Activated CD8-positive, alpha-beta memory T cell treated with anti-CD3 and anti-CD28 coated beads for 1 hour (primary cell): Measurements from ENCODE around the gene FLT3LG.
"Not testable (repeated sequence)": the region's sequence is repeated elsewhere in the genome, so short reads cannot be mapped to it uniquely, and the experiment has no call there.

ENCODE experiments used
- DNase-seq, 2 donors: peaks; one replicate each; pipeline ENCODE4 v3.0.0-alpha.2; 2020; ENCODE audit warnings: low read depth in 1 of 2; ENCODE audit errors: extremely low read depth in 1 of 2

Gene FLT3LG

DNA sequence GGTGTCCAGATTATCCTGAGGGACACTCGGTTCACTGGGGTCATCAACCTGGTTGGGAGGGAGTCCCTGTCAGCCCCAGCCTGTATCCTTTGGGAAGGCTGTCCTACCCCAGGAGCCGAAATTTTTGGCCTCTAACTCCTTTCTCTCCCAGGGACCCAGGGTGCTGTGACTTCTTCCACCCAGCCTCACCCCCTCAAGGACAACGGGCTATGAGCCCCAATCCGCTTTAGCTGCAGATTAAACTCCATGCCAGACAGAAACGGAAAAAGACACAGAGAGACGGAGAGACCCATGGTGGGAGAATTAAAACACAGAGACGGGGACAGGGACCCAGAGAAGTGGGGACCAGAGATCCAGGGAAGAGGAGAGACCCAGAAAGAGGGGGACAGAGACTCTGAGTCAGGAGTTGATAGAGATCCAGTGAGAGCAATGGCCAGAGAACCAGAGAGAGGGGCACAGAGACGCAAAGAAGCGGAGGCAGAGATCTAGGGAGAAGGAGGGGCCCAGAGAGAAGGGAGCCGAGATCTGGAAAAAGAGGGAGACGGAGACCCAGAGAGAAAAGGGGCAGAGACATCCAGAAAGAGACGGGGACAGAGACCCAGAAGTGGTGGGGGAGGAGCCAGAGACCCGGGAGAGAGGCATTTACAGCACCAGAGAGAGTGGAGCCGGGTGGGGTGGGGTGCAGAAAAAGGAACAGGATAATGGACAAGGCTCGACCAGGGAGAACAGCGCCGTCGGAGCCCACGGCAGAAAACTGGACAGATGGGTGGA lies 33.4 kb upstream of the FLT3LG start:
- no peak for DNase-seq

DNA sequence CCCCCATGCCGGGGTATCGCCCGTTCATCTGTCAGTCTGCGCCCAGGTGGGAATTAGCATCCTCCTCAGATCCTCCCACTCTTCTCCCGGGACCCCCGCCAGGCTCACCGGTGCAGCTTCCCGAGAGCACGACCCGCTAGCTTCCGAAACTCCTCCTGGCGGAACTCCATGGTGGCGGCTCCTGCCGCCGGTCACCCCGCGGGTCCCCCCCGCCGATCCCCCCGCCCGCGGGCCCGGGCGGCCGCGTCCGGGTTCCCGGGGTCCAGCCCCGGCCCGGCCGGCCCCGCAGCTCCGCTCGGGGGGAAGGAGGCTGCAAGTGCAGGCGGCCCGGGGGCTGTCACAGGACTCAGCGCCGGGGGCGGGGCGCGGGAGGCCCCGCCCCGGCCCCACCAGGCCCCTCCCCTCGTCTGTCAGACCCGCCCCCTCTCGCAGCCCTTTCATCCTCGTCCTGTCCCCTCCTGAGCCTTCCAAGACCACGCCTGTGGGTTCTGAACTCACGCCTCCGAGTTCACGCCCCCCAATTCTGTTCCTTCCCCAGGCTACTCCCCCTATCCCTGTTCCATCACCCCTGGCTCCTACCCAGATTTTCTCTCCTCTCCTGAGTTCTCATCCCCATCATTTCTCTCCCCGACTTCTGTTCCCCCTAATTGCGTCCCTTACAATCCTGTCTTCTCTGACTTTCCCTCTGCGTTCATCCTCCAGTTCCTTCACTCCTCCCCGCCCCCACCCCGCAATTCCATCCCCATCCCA lies 32.6 kb upstream of the FLT3LG start, which contains the start of gene SLC17A7:
TSS of gene SLC17A7 (minus strand) at position 318 of the 750 bp plus-strand sequence. CDS start at position 170, 148 bp downstream.
- DNase-seq = no peak

DNA sequence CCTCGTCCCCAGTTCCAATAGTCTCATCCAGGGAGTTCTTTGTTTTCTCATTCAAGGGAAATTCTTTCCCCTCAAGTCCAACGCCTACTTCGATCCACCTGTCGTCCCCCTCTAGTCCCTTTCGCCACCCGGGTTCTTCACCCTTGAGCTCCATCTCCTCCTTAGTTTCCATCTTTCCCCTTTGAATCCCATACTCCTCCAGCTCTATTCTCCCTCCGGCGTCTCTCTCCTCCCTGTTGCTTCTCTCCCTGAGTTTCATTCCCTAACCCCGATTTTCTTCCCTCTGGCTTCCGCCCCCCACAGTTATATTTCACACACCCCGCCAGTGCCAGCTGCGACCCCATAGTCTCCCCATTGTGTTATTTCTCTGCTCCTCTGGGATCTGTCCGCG lies 32.1 kb upstream of the FLT3LG start:
- no peak for DNase-seq

DNA sequence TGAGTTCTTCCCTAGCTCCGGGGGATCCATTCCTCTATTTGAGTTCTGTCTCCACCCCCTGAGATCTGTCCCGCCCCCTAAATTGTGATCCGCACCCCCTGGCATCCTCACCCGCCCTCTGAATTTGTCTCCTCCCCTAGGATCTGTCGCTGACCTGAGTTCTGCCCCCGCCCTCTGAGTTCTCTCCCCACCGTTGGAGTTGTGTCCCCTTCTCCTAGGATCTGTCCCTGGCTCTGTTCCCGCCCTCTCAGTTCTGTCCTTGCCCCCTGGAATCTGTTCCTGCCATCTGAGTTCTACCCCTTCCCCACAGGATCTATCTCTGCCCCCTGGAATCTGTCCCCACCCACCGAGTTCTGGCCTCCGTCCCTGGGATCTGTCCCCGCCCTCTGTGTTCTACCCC lies 31.7 kb upstream of the FLT3LG start:
- DNase-seq = no peak

DNA sequence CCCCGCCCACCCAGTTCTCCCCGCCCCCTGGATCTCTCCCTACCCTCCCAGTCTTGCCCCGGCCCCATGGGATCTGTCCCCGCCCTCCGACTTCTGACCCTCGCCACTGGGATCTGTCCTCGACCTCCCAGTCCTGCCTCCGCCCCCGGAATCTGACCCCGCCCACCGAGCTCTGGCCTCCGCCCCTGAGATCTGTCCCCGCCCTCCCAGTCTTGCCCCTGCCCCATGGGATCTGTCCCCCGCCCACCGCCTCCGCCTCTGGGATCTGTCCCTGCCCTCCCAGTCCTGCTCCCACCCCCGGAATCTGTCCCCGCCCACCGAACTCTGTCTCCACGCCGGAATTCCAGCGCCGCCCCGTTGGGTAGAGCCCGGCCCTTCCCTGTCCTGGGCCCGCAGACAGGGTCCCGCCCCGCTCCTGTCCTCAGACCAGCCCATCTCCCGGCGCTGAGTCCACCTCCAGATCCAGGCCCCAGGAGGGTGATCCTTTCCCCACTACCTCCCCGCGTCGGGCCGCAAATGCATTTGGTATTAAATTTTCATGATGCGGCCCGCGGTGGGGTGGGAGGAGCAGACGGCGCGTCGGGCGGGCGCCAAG lies 31.1 kb upstream of the FLT3LG start:
- DNase-seq = no peak

DNA sequence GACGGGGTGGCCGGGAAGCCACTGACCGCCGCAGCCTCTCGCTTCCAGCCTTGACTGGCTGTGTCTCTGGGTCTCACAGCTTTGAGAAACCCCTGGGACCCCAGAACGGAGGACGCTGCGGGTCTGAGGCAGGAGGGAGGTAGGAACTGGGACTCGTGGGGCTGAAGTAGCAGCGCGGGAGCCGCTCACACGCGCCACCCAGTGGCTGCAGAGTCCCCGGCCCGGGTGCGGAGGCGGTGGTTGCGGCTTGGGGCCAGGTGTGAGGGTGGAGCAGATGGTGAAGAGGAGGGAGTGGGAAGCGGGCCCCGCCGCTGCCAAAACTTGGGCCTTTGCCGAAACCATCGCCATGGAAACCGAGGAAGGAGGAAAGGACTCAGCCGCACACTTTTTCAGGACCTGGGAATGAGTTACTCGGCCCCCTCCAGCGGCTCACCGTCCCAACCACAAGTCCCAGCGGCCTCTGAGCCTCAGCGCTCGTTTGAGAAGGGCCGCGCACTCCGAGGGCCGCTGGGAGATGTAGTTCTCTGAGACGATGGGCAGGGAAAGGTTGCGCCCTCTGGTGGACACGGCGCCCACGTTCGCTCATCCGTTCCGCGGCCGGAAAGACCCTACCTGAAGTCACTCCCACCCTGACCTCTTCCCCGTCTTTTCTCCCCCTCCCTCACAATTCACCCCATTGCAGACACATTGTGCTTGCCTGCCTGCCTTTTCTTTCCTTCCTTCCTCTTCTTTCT lies 30.5 kb upstream of the FLT3LG start:
- DNase-seq = peak; percentile 82 to 86

DNA sequence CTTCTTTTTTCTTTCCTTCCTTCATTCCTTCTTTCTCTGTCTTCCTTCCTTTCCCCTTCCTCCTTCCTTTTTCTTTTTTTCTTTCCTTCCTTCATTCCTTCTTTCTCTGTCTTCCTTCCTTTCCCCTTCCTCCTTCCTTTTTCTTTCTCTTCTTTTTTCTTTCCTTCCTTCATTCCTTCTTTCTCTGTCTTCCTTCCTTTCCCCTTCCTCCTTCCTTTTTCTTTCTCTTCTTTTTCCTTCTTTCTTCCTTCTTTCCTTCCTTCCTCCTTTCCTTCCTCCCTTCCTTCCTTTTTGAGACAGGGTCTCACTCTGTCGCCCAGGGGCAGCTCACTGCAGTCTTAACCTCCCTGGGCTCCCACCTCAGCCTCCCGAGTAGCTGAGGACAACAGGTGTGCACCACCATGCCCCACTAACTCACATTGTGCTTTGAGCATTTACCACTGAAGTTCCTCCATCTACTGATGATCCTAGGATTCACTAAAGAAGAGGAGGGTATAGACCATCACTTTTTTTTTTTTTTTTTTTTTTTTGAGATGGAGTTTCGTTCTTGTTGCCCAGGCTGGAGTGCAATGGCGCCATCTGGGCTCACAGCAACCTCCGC lies 29.8 kb upstream of the FLT3LG start:
- not testable (repeated sequence) for DNase-seq

DNA sequence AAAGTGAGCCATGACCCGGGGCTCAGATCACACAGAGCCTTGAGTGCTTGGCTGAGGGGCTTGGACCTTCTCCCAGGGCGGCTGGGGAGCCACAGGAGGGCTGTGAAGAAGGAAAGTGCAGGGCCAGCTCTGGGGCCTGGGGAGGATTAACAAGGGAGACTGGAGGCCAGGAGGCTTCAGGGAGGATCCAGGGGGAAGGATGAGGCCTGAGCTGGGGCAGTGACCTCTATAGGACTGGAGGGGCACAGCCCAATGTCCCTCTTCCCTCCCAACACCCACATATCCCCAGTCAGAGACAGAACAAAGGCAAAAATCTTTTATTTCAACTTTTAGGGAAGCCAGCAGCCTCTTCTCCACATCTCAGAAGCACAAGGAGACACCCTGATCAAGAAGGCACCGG lies 28.0 kb upstream of the FLT3LG start:
- DNase-seq = no peak

DNA sequence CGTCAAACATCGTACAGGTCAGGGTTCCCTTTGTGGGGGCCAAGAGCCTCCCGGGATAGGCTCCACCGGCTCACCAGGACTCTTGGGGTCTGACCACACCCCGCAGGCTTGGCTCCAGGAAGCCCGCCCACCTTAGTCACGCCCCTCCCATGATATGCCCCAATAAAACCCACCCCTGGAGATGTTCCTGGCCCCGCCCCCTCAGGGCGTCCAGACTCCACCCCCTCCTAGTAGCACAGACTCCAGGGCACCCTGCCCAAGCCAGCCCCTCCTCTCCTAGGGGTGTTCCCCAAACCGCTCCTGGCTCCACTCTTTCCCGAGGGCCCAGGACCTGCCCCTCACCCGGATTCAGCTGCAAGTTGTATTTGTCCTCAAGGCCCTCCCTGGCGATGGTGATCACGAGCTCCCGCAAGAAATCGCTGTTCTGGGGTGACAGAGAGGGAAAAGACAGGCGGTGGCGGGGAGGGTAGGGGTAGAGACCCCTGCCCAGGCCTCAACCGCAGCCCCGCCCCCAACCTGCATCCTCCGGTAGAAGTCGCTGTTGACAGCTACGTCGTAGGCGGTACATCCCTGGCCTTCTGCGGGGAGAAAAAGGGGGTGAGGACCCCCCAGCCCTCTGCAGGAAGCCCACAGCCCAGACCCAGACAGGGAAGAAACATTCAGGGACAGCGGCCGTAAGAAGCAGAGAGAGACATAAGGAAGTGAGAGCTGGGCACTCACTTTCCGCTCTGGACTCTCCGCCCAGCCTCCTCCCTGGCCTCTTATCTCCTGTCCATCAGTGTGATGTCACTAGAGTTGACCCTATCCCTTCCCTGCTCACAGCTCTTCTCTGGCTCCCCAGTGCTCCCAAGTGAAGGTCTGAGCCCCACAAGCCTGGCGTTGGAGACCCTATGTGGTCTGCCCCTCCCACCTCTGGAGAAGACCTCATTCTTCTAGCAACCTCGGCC lies 26.3 kb upstream of the FLT3LG start:
- DNase-seq = no peak

DNA sequence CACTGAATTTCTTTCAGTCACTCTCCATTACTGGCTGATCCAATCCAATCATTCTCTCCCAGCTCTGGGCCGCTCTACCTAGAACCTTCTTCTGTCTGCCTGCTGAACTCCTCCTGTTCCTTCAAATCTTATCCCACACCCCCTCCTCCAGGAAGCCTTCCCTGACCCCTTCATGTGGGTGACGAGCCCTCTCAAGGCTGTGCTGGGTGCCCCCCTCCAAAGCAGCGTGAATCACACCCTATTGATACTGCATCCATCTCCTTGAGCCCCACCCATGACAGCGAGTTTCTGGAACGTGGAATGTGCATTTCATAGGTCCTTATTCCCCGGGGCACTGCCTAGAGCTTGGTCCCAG lies 25.6 kb upstream of the FLT3LG start:
- DNase-seq = no peak

DNA sequence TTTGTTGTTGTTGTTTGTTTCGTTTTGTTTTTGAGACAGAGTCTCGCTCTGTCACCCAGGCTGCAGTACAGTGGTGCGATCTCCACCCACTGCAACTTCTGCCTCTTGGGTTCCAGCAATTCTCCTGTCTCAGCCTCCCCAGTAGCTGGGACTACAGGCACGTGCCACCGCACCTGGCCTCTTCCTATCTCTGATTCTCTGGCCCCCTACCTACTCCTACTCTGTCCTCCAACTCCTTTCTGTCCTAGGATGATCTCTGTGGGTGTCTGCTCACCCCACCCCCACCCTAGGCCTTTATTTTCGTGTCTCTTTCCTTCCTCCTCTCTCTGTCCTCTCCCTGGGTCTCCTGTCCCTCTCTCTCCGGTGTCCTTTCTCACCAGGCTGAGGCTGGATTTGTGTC lies 23.6 kb upstream of the FLT3LG start:
- DNase-seq = no peak

DNA sequence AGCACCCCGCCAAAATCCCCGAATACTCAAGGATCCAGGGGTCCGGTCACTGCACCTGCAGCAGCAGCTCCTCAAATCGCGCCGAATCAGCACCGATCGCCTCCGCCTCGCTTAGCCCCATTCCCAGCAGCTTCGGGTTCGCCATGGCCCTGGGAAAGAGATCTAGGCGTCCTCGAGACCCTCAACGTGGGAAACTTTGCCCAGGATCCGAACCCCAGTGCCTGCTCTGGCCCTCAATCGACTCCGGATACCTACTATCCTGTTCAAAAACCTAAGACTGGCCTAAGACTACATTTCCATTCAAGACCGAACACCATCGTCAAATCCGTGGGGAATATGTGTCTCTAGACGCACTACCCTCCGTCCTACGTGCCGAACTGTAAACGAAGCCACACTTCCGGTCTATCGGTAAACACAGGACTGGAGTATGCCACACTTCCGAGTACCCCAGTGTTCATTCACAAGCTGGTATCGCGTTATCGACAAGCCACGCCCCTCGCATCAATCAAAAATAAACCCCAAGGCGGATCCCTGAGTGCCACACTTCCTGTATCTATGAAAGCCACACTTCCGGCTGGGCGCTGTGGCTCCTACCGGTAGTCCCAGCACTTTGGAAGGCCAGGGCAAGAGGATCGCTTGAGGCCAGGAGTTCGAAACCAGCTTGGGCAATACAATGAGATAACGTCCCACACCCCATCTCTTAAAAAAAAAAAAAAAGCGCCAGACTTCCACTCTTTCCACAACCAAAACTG lies 22.4 kb upstream of the FLT3LG start, which contains the start of gene PIH1D1:
TSS of gene PIH1D1 (minus strand) at position 385 of the 752 bp plus-strand sequence. CDS start at position 145, 240 bp downstream.
- peak; percentile 83 to 90 for DNase-seq

DNA sequence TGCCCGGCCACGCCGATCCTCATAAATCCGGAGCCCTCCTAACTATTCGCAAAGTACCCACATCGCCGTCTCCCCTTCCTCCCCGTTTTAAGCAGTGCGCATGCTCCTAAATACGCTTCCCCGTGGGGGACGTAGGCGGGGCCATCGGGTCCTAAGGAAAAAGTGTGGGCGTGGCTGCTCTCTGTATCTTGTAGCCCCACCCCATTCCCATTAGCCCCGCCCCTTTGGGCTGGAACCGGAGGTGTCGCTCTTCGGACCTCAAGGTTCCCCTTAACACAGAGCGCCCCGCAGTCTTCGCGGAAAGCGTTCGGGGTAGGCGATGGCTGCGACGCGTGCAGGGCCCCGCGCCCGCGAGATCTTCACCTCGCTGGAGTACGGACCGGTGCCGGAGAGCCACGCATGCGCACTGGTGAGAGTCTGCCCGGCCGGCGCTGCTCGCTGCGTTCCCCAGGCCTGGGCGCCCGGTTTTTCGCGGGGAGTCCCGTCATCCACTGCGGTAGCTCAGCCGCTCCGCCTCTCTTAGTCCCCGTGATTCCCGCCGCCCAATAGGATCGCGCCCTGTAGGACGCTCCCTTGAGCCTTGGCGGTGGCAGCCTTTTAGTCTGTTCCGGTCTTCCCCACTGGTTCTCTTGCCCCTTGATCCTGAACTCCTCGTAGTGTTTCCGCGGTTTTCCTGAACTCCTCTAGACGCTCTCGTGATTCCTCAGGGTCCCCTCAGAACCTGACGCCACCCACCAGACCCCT lies 20.8 kb upstream of the FLT3LG start, which contains the start of gene ALDH16A1:
TSS of gene ALDH16A1 (plus strand) at position 213 of the 744 bp plus-strand sequence. CDS start at position 320, 107 bp downstream.
- peak; percentile 96 to 97 for DNase-seq

DNA sequence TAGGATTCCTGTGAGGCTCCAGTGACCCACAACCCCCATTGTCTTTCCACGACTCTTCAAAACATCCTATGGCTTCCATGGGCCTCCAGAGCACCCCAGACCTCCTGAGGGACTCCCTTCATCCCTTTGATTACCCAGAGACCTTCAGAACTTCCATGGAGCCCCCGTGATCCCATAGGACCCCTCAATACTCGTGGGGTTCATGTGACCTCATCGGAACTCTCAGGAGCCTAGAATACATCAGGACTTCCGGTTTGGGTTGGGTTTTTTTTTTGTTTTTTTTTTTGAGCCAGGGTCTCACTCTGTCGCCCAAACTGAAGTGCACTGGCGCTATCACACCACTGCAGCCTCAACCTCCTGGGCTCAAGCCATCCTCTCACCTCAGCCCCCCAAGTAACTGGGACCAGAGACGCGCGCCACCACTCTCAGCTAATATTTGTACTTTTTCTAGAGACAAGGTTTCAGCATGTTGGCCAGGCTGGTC lies 20.2 kb upstream of the FLT3LG start:
- no peak for DNase-seq

DNA sequence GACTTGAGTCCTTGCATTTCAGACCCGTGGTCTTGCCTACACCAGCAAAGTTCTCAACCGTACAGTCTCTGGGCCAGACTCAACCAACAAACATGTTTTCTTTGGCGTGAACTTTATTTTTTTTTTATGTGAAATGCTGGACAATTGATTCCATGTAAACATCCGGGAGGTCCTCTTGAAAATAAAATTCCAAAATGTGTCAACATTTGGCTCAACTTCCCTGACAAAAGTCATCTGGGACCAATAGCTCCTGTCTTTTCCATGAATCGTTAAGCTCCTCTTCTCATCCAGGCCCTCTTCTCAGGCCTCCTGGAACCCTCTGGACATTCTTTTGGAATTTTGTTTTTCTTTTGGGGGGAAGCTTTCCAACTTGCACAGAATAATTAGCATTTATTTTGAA lies 18.2 kb upstream of the FLT3LG start:
- no peak for DNase-seq

DNA sequence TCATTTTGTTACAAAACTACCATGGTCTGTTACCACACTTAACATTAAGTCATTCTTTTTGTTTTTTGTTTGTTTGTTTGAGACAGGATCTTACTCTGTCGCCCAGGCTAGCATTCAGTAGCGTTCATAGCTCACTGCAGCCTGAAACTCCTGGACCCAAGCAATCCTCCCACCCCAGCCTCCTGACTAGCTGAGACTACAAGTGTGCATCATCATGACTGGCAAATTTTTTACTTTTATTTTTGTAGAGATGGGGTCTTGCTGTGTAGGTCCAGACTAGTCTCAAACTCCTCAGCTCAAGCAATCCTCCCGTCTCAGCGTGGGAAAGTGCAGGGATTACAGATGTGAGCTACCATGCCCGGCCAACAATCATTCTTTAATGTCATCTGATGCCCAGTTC lies 17.7 kb upstream of the FLT3LG start:
- DNase-seq = no peak

DNA sequence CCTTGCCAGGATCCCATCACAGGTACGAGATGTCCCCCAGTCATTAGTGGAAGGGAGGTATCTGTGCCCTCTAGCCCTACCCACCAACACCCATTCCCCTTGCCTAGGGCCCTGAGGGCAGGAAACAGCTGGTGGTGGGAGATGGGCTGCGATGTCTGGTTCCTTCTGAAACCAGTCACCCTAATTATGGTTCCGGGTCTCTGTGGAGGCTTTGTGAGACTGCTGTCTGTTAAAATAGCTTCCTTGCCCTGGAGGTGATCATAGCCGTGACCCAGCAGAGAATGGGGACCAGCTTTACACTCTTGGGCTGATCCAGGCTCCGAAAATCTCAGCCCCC lies 15.5 kb upstream of the FLT3LG start:
- DNase-seq = no peak

DNA sequence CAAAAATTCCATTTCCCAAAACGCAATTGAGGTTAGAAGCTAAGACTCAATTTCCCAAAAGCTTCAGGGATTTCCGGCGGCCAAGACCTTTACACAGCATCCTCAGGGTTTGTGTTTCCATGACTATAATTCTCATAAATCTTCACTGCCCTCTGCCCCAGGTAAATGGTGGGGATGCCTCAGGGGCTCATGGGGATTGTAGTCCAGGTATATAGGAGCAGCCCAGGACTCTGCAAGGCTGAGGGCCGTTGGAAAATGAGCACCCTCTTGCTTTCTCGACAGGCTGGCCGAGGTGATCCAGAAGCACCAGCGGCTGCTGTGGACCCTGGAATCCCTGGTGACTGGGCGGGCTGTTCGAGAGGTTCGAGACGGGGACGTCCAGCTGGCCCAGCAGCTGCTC lies 14.6 kb upstream of the FLT3LG start:
- DNase-seq = no peak
